ENCODE data around the gene ESRRA. TPM values are rescaled to one million over a fixed set of nuclear protein-coding genes. Genes with fewer than 3 reads are reported as not detected.
A peak's percentile ranks its signal among the peaks of the same experiment; 100 is the strongest.

Gene ESRRA
- total and polyA plus RNA-seq, 9 of the 15 experiments (the other 6 are each of a cell fraction or from before 2014, with no cell fraction given): 0.27 to 89.7 (median 23.7) TPM

- no peak for TF ChIP-seq TSHZ1 (CRISPR knock-in tag; IDR thresholded peaks at IDR 0.05)
- TF ChIP-seq CBX5 (IDR thresholded peaks at IDR 0.05; ENCODE audit: borderline replicate concordance, low read depth): no peak
- TF ChIP-seq CEBPB (tag; IDR thresholded peaks at IDR 0.05): no peak
- TF ChIP-seq CC2D1A (IDR thresholded peaks at IDR 0.05): peak; percentile 83; the same call in 1 of the 2 replicates
- TF ChIP-seq MAFG (tag; conservative IDR thresholded peaks at IDR 0.05): 0 out of 2 replicates have a peak, but pooled peaks have one; percentile 17
- TF ChIP-seq ZNF217 (CRISPR knock-in tag; IDR thresholded peaks at IDR 0.05): no peak
- no peak for TF ChIP-seq ZNF518B (CRISPR knock-in tag; IDR thresholded peaks at IDR 0.05)
- TF ChIP-seq VEZF1 (CRISPR knock-in tag; IDR thresholded peaks at IDR 0.05): peak; percentile 88
- peak; percentile 29; the same call in 1 of the 2 replicates for TF ChIP-seq CREB1 (IDR thresholded peaks at IDR 0.05)
- peak; percentile 46; the same call in 1 of the 2 replicates for TF ChIP-seq CREB1 (CRISPR knock-in tag; IDR thresholded peaks at IDR 0.05)
- 0 out of 2 replicates have a peak, but pooled peaks have one; percentile 29 for TF ChIP-seq POLR2AphosphoS5 (IDR thresholded peaks at IDR 0.05; ENCODE audit: control insufficient read depth, insufficient read depth, low read depth, low read length)
- no peak for TF ChIP-seq TRIM28 (IDR thresholded peaks at IDR 0.05)
- peak; percentile 55 for TF ChIP-seq HCFC1 (IDR thresholded peaks at IDR 0.05; ENCODE audit: low read depth, low read length)
- TF ChIP-seq DEAF1 (CRISPR knock-in tag; IDR thresholded peaks at IDR 0.05): peak; percentile 88
- TF ChIP-seq KLF1 (tag; IDR thresholded peaks at IDR 0.05): 0 out of 2 replicates have a peak, but pooled peaks have one; percentile 40
Measured at GRCh38 chr11:64355078-64355940, 50.0 kb downstream of the ESRRA start (continued).
